HL-60/S4 treated with retinoic acid at 250 ng/mL for 4 days and 3 days (cell line): Measurements from ENCODE around the gene RBBP5.
"Not testable (repeated sequence)": the region's sequence is repeated elsewhere in the genome, so short reads cannot be mapped to it uniquely, and the experiment has no call there.

Experiments
- in situ Hi-C: fragments of 300-500 bp; cut with MboI; formaldehyde crosslinking; loops from 2 replicates; pipeline ENCODE4 v1.7.0; 2022; ENCODE audit warnings: low sequenced_read_pairs

The RBBP5 gene

DNA sequence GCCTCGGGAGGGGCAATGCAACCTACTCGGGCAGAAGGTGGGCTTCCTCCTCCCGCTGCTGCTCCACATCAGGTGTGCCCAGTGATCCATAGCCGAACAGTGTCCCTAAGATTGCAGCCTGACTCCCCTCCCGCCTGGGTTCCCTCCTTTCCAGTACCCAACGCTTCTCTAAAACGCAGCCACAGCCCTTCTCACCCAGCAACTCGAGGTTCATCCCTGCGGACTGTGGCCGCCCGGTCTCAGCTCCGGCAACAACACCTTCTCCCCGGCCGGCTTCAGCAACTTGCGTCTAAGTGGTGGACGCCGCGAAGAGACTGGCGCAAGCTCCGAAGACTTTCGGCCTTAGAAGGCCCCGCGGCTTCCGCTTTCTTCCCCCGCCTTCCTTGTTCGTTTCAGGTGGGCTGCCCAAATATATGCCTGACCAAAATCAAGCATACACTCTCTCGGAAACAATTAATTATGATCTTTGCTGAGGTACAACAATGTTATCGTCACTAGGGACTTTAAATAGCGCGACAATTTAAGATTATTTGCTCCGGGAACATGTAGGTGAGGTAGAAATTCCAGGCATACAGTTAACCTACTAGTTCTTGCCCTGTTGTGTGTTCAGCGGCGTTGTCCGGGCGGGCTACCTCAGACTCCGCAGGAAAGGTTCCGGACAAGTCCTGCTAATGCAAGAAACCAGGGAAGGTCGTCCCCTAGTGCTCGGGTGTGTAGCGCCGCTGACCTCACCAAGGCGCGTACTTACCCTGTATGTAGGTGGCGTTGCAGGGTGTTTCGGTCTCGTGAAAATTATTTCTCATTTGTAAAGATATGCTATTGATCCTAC is at the start of gene RBBP5:
TSS of gene RBBP5 (minus strand) at position 319 of the 829 bp plus-strand sequence. CDS start at position 214, 105 bp downstream.
- in situ Hi-C loops = no loop called here

DNA sequence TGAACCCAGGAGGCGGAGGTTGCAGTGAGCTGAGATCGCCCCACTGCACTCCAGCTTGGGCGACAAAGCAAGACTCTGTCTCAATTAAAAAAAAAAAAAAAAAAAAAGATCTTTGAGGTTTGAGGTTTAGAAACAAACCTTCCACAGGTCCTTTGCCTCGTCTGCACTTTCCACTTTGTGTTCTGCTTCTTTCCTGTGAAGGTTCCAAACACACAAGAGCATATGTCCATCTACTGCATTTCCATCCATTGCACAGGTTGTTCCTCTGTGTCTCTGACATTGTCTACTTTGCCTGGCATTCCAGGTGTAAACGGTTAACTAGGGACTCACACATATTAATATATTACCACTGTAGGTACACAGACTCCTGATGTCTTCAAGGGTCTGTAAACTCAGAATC is 49.6 kb upstream of the RBBP5 start:
- in situ Hi-C loops = no loop called here

- in situ Hi-C loops = no loop called here
Measured at GRCh38 chr1:205170532-205171269, 48.9 kb upstream of the RBBP5 start.

- in situ Hi-C loops = no loop called here
Measured at GRCh38 chr1:205169248-205169647, 47.5 kb upstream of the RBBP5 start.

- in situ Hi-C loops = no loop called here
Measured at GRCh38 chr1:205168291-205168690, 46.5 kb upstream of the RBBP5 start.

DNA sequence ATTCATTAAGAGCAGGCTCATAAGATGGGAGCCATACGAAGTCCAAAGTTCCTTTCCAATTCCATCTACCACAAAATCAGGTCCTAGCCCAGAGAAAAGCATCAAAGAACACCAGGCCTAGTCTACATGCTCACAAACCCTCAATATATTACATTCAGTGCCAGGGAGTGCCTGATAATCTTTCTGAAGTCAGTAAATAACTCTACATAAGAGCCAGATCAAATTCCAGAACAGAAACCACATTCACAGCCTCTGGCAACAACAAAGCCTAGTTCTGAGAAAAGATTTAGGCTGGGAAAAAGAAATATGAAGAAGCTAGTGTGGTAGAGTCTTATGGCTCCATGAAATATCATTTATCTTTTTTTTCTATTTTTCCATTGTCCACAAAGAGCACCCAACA is 40.5 kb upstream of the RBBP5 start:
- in situ Hi-C loops = no loop called here

DNA sequence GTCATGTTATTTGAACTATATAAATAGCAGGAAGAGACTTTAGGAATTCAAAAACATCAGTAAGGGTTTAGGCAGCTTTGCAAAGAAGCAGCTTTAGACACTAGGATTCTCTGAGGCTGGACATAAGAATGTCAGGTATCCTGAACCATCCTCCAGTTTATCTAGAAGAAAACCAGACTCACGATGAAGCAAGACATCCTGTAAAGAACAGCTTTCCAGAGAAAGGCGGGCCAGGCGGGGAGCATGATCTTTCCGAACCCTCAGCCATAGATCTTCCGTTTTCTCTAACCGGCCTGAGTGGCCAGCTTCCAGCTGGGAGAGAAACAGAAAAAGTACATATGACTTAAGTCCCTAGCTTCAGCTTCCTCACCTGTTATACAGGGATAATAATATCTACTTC is 39.3 kb upstream of the RBBP5 start:
- in situ Hi-C loops = no loop called here

DNA sequence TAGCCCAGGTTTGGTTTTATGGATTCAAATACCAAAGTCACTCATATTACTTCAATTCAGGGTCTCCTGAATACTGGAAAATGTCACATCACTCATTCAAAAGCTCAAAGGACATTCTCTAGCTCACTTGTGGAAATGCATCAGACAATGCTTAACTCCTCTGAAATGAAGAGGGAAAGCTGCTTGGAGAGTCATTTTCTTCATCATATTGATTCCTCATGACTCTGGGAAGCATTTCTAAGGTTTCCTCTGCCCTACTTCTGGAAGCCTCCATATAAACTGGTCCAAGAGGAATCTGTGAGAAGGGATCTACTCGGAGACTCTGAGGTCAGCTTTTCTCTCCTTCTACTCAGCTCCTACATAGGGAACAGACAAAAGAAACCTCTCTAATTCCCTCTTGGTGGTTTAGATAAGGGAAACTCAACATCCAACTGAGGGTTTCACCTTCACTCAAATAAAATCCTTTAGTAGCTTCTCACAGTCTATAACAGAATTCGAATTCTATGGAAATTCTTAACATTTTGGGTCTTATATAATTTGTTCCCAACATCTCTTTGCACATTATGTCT is 36.4 kb upstream of the RBBP5 start:
- in situ Hi-C loops = no loop called here

- in situ Hi-C loops = not testable (repeated sequence)
Measured at GRCh38 chr1:205155665-205156377, 34.0 kb upstream of the RBBP5 start.

DNA sequence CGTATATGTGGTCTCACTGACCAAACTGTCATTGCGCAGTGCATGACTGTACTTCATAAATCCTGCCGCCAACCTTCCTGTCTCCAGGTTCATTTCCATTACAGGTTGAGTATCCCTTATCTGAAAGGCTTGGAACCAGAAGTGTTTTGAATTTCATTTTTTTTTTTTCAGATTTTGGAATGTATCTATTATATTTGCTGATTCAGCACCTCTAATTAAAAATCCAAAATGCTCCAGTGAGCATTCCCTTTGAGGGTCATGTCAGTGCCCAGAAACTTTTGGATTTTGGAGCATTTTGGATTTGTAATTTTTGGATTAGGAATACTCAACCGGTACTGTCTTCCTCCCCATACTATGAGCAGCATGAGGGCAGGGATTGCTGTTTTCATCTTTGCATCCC is 30.7 kb upstream of the RBBP5 start:
- in situ Hi-C loops = no loop called here

DNA sequence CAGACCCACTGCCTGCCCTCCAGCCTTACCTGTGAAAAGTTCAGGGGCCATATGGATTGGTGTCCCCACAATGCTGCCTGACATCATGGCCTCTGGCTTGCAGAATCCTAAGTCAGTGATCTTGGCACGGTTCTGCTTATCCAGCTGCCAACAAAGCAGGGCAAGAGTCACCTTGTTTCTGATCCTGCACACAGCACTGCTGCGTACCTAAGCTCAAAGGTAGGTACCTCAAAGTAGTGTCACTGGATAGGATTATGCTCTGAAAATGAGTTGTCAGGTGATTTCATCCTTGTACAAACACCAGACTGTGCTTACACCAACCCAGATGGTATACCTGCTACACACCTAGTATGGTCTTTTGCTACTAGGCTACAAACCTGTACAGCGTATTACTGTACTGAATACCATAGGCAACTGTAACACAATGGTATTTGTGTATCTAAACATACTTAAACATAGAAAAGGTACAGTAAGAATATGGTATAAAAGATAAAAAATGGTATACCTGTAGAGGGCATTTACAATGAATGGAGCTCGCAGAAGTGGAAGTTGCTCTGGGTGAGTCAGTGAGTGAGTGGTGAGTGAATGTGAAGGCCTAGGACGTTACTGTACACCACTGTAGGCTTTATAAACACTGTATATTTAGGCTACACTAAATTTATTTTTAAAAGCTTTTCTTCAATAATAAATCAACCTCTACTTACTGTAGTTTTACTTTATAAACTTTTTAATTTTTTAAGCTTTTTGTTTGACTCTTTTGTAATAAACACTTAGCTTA is 29.1 kb upstream of the RBBP5 start:
- in situ Hi-C loops = no loop called here

DNA sequence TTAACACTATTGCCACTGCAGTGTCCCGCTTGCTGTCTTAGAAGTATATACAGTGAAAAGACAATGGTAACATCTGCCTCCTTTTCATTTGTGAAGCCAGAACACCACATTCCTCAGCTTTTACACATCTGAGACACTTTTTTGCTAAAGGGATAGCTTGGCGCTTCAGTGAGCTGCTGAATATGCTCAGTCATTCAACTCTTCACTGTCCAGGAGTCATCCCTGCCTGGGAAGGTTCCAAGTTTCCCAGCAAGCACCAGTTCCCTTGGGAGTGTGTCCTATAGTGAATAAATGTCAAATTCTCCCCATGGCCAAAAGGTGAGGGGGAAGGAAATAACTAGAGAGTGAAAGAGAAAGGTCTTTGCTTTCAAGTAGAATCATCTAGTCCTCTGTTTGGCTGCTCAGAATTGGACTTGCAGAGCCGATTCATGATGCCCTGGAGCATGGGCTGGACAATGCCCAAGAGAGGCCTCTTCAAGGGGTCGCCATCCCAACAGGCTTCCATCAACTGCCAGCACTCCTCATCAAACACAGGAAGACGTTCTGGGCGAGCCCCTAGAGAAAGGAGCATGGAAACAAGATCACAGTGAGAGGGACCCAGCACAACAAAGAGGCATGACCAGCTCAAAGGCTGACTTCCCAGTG is 25.5 kb upstream of the RBBP5 start:
- in situ Hi-C loops = no loop called here

DNA sequence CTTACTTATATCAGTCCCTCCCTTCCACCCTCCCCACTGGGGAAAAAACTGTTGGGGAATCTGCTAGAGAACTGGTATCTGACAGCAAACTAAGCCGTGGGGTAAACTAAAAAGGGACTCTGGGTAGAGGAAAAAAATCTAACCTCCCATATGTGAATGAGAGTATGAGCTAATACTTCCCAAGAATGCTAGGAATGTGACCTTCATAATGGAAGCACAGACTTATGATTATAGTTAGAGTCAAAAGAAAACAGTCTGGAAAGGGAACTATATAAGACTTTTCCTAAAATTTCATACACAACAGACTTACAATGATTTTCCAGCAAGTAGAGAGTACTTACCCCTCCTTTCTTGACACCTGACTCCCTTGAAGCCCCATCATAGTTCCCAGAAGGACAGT is 23.0 kb upstream of the RBBP5 start:
- in situ Hi-C loops = no loop called here

- in situ Hi-C loops = no loop called here
Measured at GRCh38 chr1:205144046-205144720, 22.4 kb upstream of the RBBP5 start.

GRCh38 chr1:205142102-205142469 is 20.3 kb upstream of the RBBP5 start:
- in situ Hi-C loops = no loop called here

DNA sequence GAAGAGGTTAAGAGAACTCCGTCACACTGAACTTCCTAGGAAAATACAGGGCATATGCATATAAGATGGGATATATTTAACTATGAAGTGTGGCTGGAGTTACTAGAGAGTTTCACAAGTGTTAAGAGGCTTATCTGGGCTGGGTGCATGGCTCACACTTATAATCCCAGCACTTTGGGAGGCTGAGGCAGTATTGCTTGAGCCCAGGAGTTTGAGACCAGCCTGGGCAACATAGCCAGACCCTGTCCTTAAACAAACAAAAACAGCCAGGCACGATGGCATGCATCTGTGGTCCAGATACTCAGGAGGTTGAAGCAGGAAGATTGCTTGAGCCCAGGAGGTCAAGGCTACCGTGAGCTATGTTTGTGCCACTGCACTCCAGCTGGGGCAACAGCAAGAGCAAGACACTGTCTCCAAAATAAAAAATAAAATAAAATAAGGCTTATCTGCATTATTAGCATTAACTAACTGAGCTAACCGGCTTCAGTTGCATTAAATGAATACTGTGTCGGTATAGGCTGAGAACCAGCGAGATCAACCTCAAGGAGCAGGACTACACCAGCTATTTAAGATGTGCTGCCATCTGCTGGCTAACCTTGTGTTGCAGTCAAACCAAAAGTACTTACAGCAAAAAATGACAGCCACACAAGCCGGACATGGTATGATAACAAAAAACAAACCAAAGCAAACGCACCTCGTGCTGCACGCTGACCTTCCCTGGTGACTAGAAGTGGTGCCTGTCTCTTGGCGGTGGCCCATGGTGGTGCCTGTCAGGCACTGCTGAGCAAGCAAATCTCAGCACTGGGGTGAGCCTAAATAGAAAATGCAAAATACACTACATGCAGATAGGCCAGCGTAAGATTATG is 19.7 kb upstream of the RBBP5 start:
- in situ Hi-C loops = no loop called here

DNA sequence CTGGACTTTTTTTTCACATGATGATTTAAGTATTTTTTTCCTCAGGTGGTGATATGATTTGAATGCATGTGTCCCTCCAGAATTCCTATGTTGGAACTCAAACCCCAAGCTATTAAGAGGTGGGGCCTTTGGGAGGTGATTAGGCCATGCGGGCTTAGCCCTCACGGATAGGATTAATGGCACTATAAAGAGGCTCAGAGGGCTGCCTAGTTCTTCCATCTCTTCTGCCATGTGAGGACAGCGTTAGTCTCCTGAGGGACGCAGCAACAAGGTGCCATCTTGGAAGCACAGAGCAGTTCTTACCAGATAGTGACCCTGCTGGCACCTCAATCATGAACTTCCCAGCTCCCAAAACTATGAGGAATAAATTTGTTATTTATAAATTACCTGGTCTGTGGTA is 18.3 kb upstream of the RBBP5 start:
- in situ Hi-C loops = no loop called here

GRCh38 chr1:205137901-205138300 is 16.1 kb upstream of the RBBP5 start:
- in situ Hi-C loops = no loop called here

- in situ Hi-C loops = no loop called here
Measured at GRCh38 chr1:205133287-205133686, 11.5 kb upstream of the RBBP5 start.
